SU-DHL-6 (cell line): ENCODE results near the gene PCSK1.

Experiments used
- CTCF ChIP-seq: fragments of 200-600 bp; sonication (generic); IDR thresholded peaks from one replicate; pipeline ENCODE4 v1.5.1; 2017; ENCODE audit warnings: antibody characterized with exemption, mild to moderate bottlenecking, low read length, moderate library complexity; ENCODE audit not compliant: insufficient read depth, poor library complexity, severe bottlenecking
- EZH2phosphoT487 ChIP-seq: fragments of 200-600 bp; sonication (generic), shearing (Covaris generic); conservative IDR thresholded peaks from 2 replicates; pipeline ENCODE4 v1.6.1; 2018; ENCODE audit warnings: mild to moderate bottlenecking, antibody characterized with exemption, low read length, moderate library complexity, mixed read lengths

- no peak for TF ChIP-seq CTCF
- no peak for TF ChIP-seq EZH2phosphoT487
Observed at GRCh38 chr5:96432216-96433065, 607 bp downstream of the PCSK1 start.
